Measurements from ENCODE around the gene DDR2. TPM values are rescaled to one million over a fixed set of nuclear protein-coding genes. Genes with fewer than 3 reads are reported as not detected.

The DDR2 gene
- total RNA-seq, 4 donors from 2014 or later: 165 to 241 (median 199) TPM

DNA sequence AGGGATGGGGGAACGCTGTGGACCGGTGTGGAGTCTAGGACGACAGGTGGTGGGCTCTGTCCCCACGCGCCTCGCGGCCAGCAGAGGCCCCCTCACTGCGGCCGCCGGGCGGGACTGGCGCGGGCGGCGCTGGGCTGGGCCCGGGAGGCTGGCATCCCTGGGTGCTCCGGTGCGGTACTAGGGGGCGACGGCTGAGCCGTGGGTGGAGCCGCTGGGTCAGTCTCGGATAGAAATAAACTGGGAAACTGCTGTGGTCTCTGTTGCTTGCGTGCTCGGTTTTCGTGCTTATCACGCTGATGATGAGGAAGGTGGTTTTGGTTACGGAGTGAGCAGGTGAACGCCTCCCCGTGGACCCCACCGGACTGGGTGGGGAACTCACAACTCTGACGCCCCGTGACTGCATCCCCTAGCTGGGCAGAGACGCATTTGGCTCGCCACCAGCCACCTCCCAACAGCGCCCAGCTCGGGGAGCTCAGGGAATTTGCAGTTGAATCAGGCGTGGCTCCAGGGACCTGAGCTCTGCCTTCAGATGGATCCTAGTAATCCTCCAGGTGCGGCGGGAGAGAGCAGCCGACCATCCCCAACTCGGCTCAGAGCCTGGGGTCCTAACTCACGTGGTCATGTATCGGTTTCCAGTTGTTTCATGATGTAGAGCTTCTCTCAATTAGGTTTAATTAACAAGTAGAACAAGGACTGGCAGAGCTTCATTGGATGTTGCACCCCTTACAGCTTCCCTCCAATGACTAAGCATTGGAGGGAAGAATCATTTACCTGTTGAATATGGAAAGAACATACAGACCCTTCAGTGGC, 190.3 kb downstream of the DDR2 start:
- Histone ChIP-seq H3K27me3 (peaks cover 25% of the 10 kb centered on the region), H3K36me3 (no peaks in the 10 kb centered on the region), H3K4me3 (peak overlapping the region; percentile 16 to 50), H3K4me1 (peaks cover 0 to 13% (median 4%) of the 10 kb centered on the region in 3 donors), H3K27ac (no peak overlapping the region), H3K9me3 (no peaks in the 10 kb centered on the region)
- 4% methylated on average over 6 of the region's 44 CpGs; no CpG with 5 or more reads in 1 of the 2 donors for WGBS, 2 donors (ENCODE audit: low coverage in 1 of 2)
- ATAC-seq: no peak
- TF ChIP-seq POLR2A (IDR thresholded peaks at IDR 0.05) (no peak), EP300 (IDR thresholded peaks at IDR 0.05) (no peak), POLR2AphosphoS5 (IDR thresholded peaks at IDR 0.05) (no peak)
- TF ChIP-seq, protein P1, sequence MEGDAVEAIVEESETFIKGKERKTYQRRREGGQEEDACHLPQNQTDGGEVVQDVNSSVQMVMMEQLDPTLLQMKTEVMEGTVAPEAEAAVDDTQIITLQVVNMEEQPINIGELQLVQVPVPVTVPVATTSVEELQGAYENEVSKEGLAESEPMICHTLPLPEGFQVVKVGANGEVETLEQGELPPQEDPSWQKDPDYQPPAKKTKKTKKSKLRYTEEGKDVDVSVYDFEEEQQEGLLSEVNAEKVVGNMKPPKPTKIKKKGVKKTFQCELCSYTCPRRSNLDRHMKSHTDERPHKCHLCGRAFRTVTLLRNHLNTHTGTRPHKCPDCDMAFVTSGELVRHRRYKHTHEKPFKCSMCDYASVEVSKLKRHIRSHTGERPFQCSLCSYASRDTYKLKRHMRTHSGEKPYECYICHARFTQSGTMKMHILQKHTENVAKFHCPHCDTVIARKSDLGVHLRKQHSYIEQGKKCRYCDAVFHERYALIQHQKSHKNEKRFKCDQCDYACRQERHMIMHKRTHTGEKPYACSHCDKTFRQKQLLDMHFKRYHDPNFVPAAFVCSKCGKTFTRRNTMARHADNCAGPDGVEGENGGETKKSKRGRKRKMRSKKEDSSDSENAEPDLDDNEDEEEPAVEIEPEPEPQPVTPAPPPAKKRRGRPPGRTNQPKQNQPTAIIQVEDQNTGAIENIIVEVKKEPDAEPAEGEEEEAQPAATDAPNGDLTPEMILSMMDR (IDR thresholded peaks at IDR 0.05): no peak

DNA sequence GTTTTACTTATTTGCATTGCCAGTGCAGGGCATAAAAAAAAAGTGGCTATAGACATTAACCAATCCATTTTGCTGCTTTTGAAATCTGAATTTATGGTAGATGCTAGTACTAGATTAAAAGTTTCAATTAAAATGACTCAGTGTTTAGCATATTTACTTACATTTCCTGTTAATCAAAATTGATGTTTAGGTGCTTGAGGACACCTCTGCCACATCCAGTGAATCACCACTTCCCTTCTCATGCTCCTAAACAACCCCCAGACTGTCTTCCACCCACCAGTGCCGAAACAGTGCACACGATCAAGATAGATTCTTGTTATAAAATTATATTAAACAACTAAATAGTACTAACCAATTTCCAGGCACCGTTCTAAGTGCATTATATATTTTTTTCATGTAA, 191.0 kb downstream of the DDR2 start:
- peaks cover 25% of the 10 kb centered on the region for H3K27me3 ChIP-seq
- H3K27ac ChIP-seq: no peak overlapping the region
- no peak overlapping the region for H3K4me3 ChIP-seq
- TF ChIP-seq, protein P1 (IDR thresholded peaks at IDR 0.05): no peak
- TF ChIP-seq POLR2A (IDR thresholded peaks at IDR 0.05) (no peak), EP300 (IDR thresholded peaks at IDR 0.05) (no peak), POLR2AphosphoS5 (IDR thresholded peaks at IDR 0.05) (no peak)
- H3K4me1 ChIP-seq: peaks cover 0 to 13% (median 4%) of the 10 kb centered on the region in 3 donors
- H3K9me3 ChIP-seq: no peaks in the 10 kb centered on the region
- WGBS, 2 donors (ENCODE audit: low coverage in 1 of 2): 90 to 91% methylated on average over 2 to 3 of the region's 3 CpGs
- ATAC-seq: no peak
- no peaks in the 10 kb centered on the region for H3K36me3 ChIP-seq

DNA sequence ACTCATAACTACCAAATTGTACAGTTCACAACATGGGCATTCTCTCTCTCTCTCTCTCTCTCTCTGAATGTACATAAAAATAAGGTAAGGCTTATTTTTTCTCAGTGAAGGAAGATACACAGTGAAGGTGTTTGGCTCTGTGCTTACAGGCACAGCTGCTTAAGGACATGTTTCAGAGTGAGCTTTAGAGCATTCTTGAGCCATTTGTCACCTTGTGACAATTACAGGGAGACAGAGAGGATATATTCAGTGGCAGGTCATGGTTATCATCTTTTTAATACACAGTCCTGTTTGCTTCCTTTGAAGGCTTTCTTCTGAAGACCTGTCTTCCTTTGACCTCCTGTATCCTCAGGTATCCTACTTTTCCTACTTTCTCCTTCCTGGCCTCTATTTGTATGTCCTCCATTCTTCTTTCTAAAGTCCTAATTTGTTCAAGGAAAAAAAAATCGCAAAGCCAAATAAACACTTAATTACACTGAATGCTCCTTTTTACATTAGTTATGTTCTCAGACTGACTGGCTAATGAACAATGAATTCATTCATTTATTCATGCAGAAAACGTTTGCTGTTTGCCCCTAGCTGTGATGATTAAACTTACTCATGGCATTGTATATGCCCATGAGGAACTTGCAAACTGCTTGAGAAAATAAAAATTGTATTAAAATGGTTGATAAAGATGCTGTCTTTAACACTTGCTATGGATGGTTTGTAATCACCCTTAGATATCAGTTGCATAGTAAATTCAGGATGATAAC, 191.7 kb downstream of the DDR2 start:
- 49% methylated on average over 2 of the region's 2 CpGs for WGBS, 2 donors (ENCODE audit: low coverage in 1 of 2)
- no peak overlapping the region for H3K4me3 ChIP-seq
- no peak for ATAC-seq
- no peaks in the 10 kb centered on the region for H3K9me3 ChIP-seq
- H3K36me3 ChIP-seq: no peaks in the 10 kb centered on the region
- peaks cover 25% of the 10 kb centered on the region for H3K27me3 ChIP-seq
- TF ChIP-seq POLR2A (IDR thresholded peaks at IDR 0.05) (no peak), EP300 (IDR thresholded peaks at IDR 0.05) (no peak)
- TF ChIP-seq, protein P1 (IDR thresholded peaks at IDR 0.05): no peak
- peaks cover 0 to 13% (median 4%) of the 10 kb centered on the region in 3 donors for H3K4me1 ChIP-seq
- no peak overlapping the region for H3K27ac ChIP-seq

DNA sequence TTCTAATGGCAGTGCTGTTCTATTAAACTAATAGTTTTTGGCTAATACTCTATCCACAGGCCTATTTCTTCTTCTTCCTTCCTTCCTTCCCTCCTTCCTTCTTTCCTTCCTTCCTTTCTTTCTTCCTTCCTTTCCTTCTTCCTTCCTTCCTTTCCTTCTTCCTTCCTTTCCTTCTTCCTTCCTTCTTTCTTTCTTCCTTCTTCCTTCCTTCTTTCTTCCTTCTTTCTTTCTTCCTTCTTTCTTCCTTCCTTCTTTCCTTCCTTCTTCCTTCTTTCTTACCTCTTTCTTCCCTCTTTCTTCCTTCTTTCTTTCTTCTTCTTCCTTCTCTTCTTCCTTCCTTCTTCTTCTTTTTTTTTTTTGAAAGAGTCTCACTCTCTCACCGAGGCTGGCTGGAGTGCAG, 197.0 kb downstream of the DDR2 start:
- no peak for ATAC-seq
- WGBS, 2 donors (ENCODE audit: low coverage in 1 of 2): 100% methylated on average over 1 of the region's 1 CpG; no CpG with 5 or more reads in 1 of the 2 donors
- no peaks in the 10 kb centered on the region for H3K36me3 ChIP-seq
- no peak overlapping the region for H3K27ac ChIP-seq
- TF ChIP-seq POLR2AphosphoS5 (IDR thresholded peaks at IDR 0.05) (no peak), POLR2A (IDR thresholded peaks at IDR 0.05) (no peak)
- H3K4me3 ChIP-seq: no peak overlapping the region
- H3K9me3 ChIP-seq: no peaks in the 10 kb centered on the region
- H3K4me1 ChIP-seq: no peaks in the 10 kb centered on the region
- peaks cover 4% of the 10 kb centered on the region for H3K27me3 ChIP-seq

DNA sequence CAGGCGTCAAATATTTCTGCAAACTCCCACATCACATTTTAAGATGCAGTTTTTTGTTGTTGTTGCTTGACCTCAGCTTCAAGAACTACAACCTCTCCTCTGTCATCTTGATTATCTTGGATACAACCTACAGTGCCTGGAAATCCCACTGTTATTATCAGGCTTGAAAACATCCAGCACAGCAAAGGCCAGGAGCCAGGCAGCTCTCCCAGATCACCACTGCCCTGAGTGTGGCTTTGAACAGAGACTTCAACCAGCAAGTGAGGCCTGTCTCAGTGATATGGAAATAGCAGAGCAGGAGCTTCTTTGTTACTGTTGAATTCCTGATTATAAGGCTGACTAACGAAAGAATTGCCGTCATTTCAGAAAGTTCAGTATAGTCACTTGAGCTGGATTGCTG, 200.2 kb downstream of the DDR2 start:
- 83% methylated on average over 2 to 3 of the region's 3 CpGs for WGBS, 2 donors (ENCODE audit: low coverage in 1 of 2)
- TF ChIP-seq EP300 (IDR thresholded peaks at IDR 0.05) (no peak), POLR2A (IDR thresholded peaks at IDR 0.05) (no peak), POLR2AphosphoS5 (IDR thresholded peaks at IDR 0.05) (no peak)
- TF ChIP-seq, protein P1 (IDR thresholded peaks at IDR 0.05): no peak
- no peaks in the 10 kb centered on the region for H3K9me3 ChIP-seq
- H3K36me3 ChIP-seq: no peaks in the 10 kb centered on the region
- H3K4me3 ChIP-seq: no peak overlapping the region
- H3K27ac ChIP-seq: no peak overlapping the region
- ATAC-seq: no peak
- H3K27me3 ChIP-seq: no peaks in the 10 kb centered on the region
- no peaks in the 10 kb centered on the region for H3K4me1 ChIP-seq
